Suprapubic skin (tissue), 4 donors: ENCODE measurements around the gene EIF2B2.

Source experiments
- POLR2A ChIP-seq, 2 donors: fragments of 450-650 bp; IDR thresholded peaks; one replicate each; pipeline ENCODE4 v1.6.1; 2017; ENCODE audit warnings: antibody characterized with exemption in 2 of 2, mild to moderate bottlenecking in 2 of 2, moderate library complexity in 2 of 2
- POLR2AphosphoS5 ChIP-seq, 3 donors: sonication (generic); formaldehyde crosslinking; IDR thresholded peaks; one replicate each; pipeline ENCODE4 v1.6.1; 2017; ENCODE audit warnings: antibody characterized with exemption in 3 of 3
- TF ChIP-seq, protein P1 (sequence below), 2 donors: fragments of 200-600 bp in 1 of 2; fragments of 450-650 bp in 1 of 2; sonication (generic) in 1 of 2; IDR thresholded peaks; one replicate each; pipeline ENCODE4 v1.5.1; 2016 to 2019; ENCODE audit warnings: antibody characterized with exemption in 2 of 2, mild to moderate bottlenecking in 1 of 2, moderate library complexity in 1 of 2

DNA sequence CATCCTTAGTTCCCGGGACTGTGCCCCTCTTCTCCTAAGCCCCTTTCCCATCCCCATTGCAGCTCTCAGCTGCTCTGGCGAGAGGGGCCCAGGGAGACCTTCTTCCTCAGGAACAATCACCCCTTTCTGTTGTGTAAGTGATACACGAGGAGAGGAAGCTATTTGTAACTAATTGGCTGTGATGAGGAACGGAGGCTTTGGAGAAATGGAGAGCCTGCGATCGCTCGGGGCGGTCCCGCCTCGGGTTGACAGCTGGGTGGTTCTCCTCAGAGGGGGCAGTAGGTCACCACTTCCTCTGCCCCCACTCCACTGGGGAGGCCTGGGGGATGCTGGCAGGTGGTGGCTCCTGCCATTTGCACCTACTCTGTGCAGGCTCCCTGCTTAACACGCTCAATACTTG lies 40.7 kb upstream of the EIF2B2 start:
- TF ChIP-seq, protein P1, sequence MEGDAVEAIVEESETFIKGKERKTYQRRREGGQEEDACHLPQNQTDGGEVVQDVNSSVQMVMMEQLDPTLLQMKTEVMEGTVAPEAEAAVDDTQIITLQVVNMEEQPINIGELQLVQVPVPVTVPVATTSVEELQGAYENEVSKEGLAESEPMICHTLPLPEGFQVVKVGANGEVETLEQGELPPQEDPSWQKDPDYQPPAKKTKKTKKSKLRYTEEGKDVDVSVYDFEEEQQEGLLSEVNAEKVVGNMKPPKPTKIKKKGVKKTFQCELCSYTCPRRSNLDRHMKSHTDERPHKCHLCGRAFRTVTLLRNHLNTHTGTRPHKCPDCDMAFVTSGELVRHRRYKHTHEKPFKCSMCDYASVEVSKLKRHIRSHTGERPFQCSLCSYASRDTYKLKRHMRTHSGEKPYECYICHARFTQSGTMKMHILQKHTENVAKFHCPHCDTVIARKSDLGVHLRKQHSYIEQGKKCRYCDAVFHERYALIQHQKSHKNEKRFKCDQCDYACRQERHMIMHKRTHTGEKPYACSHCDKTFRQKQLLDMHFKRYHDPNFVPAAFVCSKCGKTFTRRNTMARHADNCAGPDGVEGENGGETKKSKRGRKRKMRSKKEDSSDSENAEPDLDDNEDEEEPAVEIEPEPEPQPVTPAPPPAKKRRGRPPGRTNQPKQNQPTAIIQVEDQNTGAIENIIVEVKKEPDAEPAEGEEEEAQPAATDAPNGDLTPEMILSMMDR (IDR thresholded peaks at IDR 0.05): no peak
- TF ChIP-seq POLR2A (IDR thresholded peaks at IDR 0.05) (no peak), POLR2AphosphoS5 (IDR thresholded peaks at IDR 0.05) (no peak)
